ENCODE measurements around the gene TMEM258. TPM values are rescaled to one million over a fixed set of nuclear protein-coding genes. Genes with fewer than 3 reads are reported as not detected.

The TMEM258 gene
- total and polyA plus RNA-seq, 2 donors (not counting 3 experiments of a cell fraction or from before 2014, with no cell fraction given): 140 to 534 TPM

GRCh38 chr11:61749591-61750217 lies 42.7 kb downstream of the TMEM258 start:
- ChIA-PET CTCF (interaction anchor here (0.9 to 5.4 kb wide), 9 partner anchors 11 to 233 kb away, joined by 3 to 91 read pairs (median 4); no protein-coding TSS in a partner anchor), POLR2A (no interaction called here)
- Histone ChIP-seq H3K36me3 (ENCODE audit: control insufficient read depth in 2 of 2, extremely low read depth in 1 of 2, insufficient read depth in 2 of 2, low read length in 2 of 2) (no peaks in the 10 kb centered on the region), H3K4me3 (replicated peaks in 1 of 3; ENCODE audit: insufficient read depth in 1 of 3, low read depth in 1 of 3, low read length in 3 of 3) (no peak overlapping the region), H3K27me3 (ENCODE audit: control insufficient read depth in 2 of 2, insufficient read depth in 2 of 2, low read length in 2 of 2) (no peaks in the 10 kb centered on the region), H3K9me1 (replicated peaks; ENCODE audit: control insufficient read depth, extremely low read depth, insufficient read depth, low read length) (no peaks in the 10 kb centered on the region), H3K9me3 (replicated peaks; ENCODE audit: control insufficient read depth, insufficient read depth, low read length) (no peaks in the 10 kb centered on the region), H3K79me2 (ENCODE audit: control insufficient read depth, insufficient read depth, low read length) (no peaks in the 10 kb centered on the region), H4K20me1 (replicated peaks; ENCODE audit: control insufficient read depth, extremely low read depth, insufficient read depth, low read length) (no peaks in the 10 kb centered on the region), H3K4me2 (ENCODE audit: insufficient read depth, low read length) (no peak overlapping the region), H3K9ac (replicated peaks; ENCODE audit: extremely low read depth, insufficient read depth, low read length) (no peak overlapping the region), H3K27ac (ENCODE audit: insufficient read depth, low read depth, low read length) (no peak overlapping the region), H3K4me1 (ENCODE audit: control insufficient read depth, extremely low read depth, insufficient read depth, low read length) (peaks cover 4% of the 10 kb centered on the region), H2AFZ (ENCODE audit: low read depth, low read length) (no peak overlapping the region)
- no peak for DNase-seq (ENCODE audit: low read depth, low spot score)
- FAIRE-seq: no peak
- BruUV-seq (replicated peaks): no TSS peak
- intact Hi-C loops (cut with micrococcal nuclease): no loop called here
- TF ChIP-seq POLR2AphosphoS5 (IDR thresholded peaks at IDR 0.05; ENCODE audit: insufficient read depth, low read depth, low read length) (no peak), POLR2A (IDR thresholded peaks at IDR 0.05; ENCODE audit: low read depth, low read length) (no peak), JUN (IDR thresholded peaks at IDR 0.05; ENCODE audit: borderline replicate concordance, insufficient read depth, insufficient read length, low read depth) (no peak), MYC (IDR thresholded peaks at IDR 0.05; ENCODE audit: low read depth, low read length) (no peak), CTCF (IDR thresholded peaks at IDR 0.05; ENCODE audit: extremely low read depth in 1 of 2, insufficient read depth in 1 of 2, low read depth in 1 of 2, low read length in 2 of 2) (no peak), FOS (IDR thresholded peaks at IDR 0.05; ENCODE audit: borderline replicate concordance, insufficient read depth, low read length) (no peak), GATA2 (IDR thresholded peaks at IDR 0.05; ENCODE audit: insufficient read depth, insufficient read length, low read depth, low read length) (no peak)
- TF ChIP-seq, protein P1, sequence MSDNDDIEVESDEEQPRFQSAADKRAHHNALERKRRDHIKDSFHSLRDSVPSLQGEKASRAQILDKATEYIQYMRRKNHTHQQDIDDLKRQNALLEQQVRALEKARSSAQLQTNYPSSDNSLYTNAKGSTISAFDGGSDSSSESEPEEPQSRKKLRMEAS (IDR thresholded peaks at IDR 0.05; ENCODE audit: insufficient read depth, insufficient read length): no peak
- dilution Hi-C loops (cut with MboI; ENCODE audit: extremely low pct_ligation_motif_present, low sequenced_read_pairs): no loop called here
